ENCODE results near the gene GBE1.

Gene GBE1

GRCh38 chr3:81728766-81729544 lies 32.5 kb downstream of the GBE1 start:
- DNase-seq (ENCODE audit: low read depth, low spot score): peak; percentile 65
- TF ChIP-seq, protein P1, sequence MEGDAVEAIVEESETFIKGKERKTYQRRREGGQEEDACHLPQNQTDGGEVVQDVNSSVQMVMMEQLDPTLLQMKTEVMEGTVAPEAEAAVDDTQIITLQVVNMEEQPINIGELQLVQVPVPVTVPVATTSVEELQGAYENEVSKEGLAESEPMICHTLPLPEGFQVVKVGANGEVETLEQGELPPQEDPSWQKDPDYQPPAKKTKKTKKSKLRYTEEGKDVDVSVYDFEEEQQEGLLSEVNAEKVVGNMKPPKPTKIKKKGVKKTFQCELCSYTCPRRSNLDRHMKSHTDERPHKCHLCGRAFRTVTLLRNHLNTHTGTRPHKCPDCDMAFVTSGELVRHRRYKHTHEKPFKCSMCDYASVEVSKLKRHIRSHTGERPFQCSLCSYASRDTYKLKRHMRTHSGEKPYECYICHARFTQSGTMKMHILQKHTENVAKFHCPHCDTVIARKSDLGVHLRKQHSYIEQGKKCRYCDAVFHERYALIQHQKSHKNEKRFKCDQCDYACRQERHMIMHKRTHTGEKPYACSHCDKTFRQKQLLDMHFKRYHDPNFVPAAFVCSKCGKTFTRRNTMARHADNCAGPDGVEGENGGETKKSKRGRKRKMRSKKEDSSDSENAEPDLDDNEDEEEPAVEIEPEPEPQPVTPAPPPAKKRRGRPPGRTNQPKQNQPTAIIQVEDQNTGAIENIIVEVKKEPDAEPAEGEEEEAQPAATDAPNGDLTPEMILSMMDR (IDR thresholded peaks at IDR 0.05; ENCODE audit: low read depth, low read length): no peak
- in situ Hi-C loops (cut with HindIII; ENCODE audit: low sequenced_read_pairs): no loop called here
- H3K4me3 ChIP-seq (ENCODE audit: low read depth, low read length): peak overlapping the region; percentile 1

DNA sequence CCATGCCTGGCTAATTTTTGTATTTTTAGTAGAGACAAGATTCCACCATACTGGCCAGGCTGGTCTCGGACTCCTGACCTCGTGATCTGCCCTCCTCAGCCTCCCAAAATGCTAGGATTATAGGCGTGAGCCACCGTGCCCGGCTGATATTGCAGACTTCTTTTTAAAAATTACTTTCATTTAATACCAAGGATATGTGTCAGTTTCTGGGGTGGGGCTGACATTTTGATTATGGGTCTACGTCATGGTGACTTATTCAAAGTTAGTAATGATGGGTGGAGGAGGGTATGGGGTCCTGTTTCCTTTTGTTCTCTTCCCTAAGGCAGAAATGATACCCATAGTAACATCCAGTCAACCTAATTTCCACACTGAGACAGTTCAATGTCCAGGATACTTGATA lies 34.7 kb downstream of the GBE1 start:
- in situ Hi-C loops (cut with HindIII; ENCODE audit: low sequenced_read_pairs): no loop called here
- peak; percentile 43 for DNase-seq (ENCODE audit: low read depth, low spot score)
- TF ChIP-seq, protein P1 (IDR thresholded peaks at IDR 0.05; ENCODE audit: low read depth, low read length): no peak
- no peak overlapping the region for H3K4me3 ChIP-seq (ENCODE audit: low read depth, low read length)

DNA sequence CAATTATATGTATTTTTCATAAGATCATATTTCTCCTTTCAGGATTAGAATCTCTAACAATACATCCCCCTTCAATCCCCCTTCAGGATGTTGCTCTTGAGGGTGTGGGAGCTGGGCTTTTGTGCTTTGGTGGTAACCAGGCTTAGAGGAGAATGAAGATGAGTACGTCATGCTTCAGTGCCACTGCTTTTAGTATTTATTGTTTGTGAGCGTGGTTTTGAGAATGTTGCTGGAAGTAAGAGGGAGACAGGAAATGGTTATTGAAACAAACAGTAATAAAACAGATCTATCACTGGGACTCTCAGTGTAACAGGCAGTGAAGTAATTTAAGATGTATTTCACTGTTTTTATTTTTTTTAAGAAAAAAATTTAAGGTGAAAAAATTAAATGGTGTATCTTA lies 35.3 kb downstream of the GBE1 start:
- in situ Hi-C loops (cut with HindIII; ENCODE audit: low sequenced_read_pairs): no loop called here
- no peak overlapping the region for H3K4me3 ChIP-seq (ENCODE audit: low read depth, low read length)
- DNase-seq (ENCODE audit: low read depth, low spot score): peak; percentile 29
- TF ChIP-seq, protein P1 (IDR thresholded peaks at IDR 0.05; ENCODE audit: low read depth, low read length): no peak

DNA sequence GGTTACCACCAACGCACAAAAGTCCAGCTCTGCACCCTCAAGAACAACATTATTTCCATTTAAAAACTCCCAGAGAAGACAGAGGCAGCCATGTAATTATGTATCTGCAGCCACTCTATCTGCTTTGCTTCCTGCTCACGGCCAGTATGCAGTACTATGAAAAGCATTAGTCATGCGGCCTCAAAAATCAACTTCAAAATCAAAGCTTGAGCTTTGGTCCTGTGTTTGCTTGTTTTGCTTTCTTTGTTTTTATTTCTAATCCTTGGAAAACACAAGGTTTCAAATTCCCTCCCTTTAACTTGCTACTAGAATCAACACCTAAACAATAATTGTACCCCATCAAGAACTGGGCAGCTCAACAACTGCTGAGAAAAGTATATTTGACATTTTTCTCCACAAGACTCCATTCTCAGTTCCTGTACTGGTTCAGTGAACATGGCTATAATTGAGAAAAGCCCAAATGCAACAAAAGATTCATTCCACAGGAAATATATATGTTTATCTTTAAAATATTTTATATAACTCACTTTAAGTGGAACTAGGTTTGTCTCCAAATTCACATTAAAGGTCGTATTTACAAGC lies 37.6 kb downstream of the GBE1 start:
- TF ChIP-seq, protein P1 (IDR thresholded peaks at IDR 0.05; ENCODE audit: low read depth, low read length): no peak
- H3K4me3 ChIP-seq (ENCODE audit: low read depth, low read length): no peak overlapping the region
- in situ Hi-C loops (cut with HindIII; ENCODE audit: low sequenced_read_pairs): no loop called here
- DNase-seq (ENCODE audit: low read depth, low spot score): peak; percentile 69

GRCh38 chr3:81718311-81718710 lies 43.1 kb downstream of the GBE1 start:
- DNase-seq (ENCODE audit: low read depth, low spot score): no peak
- no peak overlapping the region for H3K4me3 ChIP-seq (ENCODE audit: low read depth, low read length)
- in situ Hi-C loops (cut with HindIII; ENCODE audit: low sequenced_read_pairs): no loop called here
- TF ChIP-seq, protein P1 (IDR thresholded peaks at IDR 0.05; ENCODE audit: low read depth, low read length): no peak

- in situ Hi-C loops (cut with HindIII; ENCODE audit: low sequenced_read_pairs): no loop called here
- TF ChIP-seq, protein P1 (IDR thresholded peaks at IDR 0.05; ENCODE audit: low read depth, low read length): no peak
- peak; percentile 71 for DNase-seq (ENCODE audit: low read depth, low spot score)
- H3K4me3 ChIP-seq (ENCODE audit: low read depth, low read length): no peak overlapping the region
Observed at GRCh38 chr3:81716870-81717509, 44.5 kb downstream of the GBE1 start.
